ENCODE data around the gene GALR3.
A peak's percentile ranks its signal among the peaks of the same experiment; 100 is the strongest.

GRCh38 chr22:37801946-37802309, 21.3 kb upstream of the GALR3 start:
- TF ChIP-seq CTCF (conservative IDR thresholded peaks at IDR 0.05; ENCODE audit: low read depth, low read length) (no peak), RCOR1 (IDR thresholded peaks at IDR 0.05; ENCODE audit: insufficient replicate concordance, low read length) (no peak), MXI1 (IDR thresholded peaks at IDR 0.05; ENCODE audit: borderline replicate concordance, low read depth, low read length) (no peak), RAD21 (IDR thresholded peaks at IDR 0.05; ENCODE audit: low read length) (no peak), POLR2A (IDR thresholded peaks at IDR 0.05; ENCODE audit: low read depth, low read length) (no peak), FOS (IDR thresholded peaks at IDR 0.05; ENCODE audit: low read depth, low read length) (no peak), RFX5 (IDR thresholded peaks at IDR 0.05; ENCODE audit: low read depth, low read length) (no peak), USF2 (IDR thresholded peaks at IDR 0.05; ENCODE audit: low read depth, low read length) (peak; percentile 66), ELK1 (IDR thresholded peaks at IDR 0.05; ENCODE audit: borderline replicate concordance, low read depth, low read length) (no peak)

All from IMR-90 (cell line).